NCI-H2107 (cell line): Measurements from ENCODE around the gene RALGPS1.
"Not testable (repeated sequence)": the region's sequence is repeated elsewhere in the genome, so short reads cannot be mapped to it uniquely, and the experiment has no call there.

Source experiments
- DNase-seq: peaks from one replicate; lab custom pipeline; 2025; lab: John Stamatoyannopoulos, UW

Gene RALGPS1

DNA sequence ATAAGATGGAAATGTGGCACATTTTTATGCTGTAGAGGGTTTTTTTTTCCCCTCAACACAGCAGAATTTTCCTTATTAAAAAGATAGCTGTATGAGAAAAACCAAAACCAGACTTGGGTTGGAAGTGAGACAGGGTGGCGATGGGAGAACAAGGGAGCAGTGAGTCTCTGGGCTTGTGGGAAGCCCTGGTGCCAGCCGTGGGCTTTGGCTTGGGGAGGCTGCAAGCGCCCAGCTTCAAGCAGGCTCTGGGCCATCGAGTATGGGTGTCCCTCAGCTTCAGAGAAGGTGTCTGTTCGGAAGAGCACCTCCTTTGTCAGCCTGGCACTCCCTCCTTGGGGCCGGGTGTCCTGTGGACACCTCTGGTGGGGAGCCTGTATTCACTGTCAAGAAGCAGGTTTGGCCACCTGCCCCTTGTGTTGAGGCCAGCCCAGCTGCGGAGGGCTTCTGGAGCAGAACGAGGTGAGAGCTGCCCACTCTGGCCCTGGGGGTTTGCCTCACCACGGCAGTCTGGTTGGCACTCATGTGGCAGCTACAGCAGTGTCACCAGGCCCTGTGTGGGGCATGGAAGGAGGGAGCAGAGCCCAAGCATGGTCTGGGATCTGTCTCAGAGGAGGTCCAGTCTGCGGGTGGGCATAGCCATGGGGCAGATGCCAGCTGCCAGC lies 245.5 kb downstream of the RALGPS1 start:
- no peak for DNase-seq

DNA sequence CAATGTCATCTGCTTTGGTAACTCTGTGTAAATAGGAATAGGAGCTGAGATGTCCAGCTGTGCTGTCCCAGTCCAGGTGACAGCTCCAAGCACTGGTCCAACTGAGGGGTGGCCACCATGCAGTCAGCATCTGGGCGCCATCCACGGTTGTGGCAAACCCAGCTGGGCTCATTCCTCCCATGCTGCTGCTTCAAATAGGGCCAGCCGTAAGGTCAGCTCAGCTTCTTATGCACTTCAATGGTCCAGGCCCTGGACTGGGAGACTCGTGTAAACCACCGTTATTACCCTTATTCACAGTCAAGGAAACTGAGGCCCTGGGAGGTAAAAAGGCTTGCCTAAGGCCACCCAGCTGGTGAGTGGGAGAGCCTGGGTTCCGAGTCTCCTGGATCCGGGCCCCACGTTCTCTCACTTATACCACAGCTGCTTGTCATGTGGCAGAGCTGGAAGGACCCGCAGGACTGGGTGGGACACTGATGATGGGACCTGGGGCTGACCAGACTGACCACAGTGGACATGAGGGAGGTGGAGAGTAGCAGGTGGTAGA lies 246.6 kb downstream of the RALGPS1 start:
- DNase-seq = no peak

DNA sequence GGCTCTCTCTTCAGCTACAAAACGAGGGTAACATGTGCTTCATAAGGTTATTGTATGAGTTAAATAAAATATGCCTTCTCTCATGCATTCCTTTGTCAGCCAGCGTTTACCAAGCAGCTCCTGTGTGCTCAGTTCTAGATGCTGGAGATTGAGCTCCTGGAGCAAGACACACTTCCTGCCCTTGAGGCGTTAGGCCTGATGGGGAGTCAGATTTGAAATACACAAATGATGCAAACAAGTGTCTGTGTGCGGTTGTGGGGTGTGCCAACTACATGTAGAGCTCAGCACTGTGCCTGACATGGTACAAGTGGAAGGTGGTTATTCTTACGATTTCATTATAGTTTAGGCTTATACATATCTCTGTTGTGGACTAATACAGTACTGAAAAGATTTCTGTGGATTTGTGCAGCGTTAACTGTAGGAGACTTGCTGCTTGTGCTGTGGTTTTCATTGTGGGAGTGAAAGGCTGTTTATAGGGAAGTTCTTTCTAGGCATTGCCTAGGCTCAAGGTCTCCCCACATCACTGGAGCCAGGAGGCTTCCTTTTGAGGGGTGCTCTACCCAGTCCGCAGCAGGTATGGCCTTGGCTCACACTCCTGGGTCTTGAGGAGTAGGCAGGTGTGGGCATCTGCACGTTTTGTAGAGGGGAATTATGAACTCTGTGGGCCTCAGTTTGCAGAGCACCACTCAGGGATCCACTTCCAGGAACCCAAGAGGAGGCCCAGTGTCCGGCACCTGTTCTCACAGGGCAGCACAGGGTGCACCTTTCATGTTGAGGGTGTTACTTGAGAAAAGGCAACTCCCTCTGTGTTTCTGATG lies 247.7 kb downstream of the RALGPS1 start:
- no peak for DNase-seq

DNA sequence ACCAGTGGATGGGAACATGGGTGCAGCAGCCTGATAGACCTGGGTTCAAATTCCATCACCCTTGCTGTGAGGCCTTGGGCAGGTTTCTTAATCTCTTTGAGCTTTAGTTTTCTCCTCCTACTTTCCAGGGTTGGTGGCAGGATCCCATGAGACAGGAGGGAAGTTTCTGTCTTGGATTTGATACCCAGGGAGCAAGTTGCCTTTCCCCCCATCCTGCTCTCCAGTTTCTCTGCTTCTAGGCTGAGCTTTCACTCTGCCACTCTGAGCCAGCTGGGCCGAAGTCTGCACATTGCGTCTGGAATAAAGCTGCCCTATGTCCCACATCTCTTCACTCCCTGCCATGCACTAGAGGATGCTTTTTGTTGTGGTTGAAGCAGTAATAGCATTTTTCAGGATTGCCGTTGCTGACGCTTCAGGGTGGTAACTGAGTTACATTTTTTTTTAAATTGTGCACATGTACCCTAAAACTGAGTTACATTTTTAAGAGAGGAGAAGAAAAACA lies 248.3 kb downstream of the RALGPS1 start:
- DNase-seq = no peak

DNA sequence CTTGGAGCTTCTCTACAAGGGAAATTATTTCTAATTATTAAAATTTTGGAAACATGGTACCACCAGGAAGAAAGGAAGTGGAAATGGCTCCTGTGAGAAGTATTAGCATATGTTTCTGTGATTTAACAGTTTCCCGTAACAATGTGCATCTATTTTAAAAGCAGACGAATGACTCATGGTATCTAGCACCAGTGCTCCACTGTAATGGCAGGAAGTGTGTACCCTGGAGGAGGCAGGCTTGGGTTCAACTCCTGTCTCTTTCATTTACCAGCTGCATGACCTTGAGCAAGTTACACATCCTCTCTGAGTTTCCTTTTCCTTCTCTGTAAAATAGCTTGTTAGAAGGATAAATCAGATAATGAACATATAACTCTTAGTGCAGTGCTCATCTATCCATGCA lies 248.8 kb downstream of the RALGPS1 start:
- DNase-seq = no peak

DNA sequence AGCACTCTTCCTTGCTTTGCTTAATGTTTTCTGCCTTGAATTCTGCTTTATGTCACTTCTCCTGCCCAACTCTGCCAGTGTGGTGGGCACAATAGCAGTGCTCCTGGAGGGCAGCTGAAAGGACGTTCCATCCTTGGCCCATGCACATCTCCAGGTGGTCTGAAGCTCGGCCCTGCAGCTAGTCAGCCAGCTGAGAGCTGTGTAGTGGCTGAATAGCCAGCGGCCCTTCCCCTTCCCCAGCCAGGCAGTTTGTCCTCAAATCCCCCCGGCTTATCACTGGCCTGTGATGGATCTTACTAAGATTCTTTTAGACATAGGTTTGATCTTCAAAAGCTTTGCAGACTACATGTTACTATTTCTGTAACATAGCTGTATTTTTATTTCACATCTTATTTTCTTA lies 250.5 kb downstream of the RALGPS1 start:
- DNase-seq = no peak

DNA sequence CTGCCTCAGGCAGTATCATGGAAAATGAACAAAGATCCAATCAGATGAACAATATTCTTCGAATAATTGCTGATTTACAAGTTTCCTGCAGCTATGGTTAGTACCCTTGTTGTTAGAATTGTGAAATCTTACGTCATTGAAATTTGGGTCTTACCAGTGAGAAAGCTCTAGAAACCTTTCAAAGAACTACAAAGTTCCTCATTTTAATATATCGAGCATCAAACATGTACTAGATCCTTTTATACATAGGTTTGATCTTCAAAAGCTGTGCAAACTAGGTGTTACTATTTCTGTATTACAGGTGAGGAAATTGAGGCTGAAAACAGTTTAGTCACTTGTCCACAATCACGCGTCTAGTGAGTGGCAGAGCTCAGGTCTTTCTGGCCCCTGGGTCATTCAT lies 251.5 kb downstream of the RALGPS1 start:
- DNase-seq = no peak

DNA sequence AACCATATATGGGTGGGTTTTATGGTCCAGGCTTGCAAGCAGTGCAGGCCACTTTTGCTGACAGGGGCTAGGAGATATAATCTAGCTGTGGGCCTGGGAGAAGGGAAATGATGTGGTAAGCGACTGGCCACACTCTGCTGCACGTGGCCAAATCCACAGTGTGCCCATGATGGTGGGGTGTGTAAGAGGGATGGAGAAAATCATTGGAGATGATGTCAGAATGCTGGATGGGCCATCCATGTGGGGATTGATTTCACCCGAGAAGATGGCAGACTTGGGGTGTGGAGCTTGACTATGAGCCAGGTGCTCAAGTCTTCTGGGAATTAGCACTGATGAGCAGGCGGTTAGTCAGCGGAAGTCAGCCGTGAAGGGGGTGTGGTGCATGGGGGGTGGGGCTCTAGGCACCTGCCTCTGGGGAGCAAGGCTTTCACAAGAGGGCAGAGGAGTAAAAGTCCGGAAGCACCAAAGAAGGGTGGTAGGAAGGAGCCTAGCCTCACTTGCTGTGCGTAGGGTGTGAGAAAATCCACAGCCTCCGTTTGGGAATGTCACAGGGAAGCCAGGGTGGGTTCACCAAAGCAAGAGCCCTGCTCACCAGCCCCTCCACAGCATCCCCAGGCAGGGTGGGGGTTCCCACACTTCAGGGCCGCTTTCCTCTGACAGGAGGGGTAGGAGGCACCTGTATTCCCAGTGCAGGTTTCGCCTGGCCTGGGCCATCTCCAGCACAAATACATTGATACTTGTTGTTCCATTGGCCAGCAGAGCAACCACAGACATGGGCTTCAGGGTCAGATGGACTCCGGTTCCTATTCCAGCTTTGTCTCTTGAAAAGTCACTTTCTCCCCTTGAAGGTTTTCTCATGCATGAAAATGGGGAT lies 252.3 kb downstream of the RALGPS1 start:
- peak; percentile 51 for DNase-seq

DNA sequence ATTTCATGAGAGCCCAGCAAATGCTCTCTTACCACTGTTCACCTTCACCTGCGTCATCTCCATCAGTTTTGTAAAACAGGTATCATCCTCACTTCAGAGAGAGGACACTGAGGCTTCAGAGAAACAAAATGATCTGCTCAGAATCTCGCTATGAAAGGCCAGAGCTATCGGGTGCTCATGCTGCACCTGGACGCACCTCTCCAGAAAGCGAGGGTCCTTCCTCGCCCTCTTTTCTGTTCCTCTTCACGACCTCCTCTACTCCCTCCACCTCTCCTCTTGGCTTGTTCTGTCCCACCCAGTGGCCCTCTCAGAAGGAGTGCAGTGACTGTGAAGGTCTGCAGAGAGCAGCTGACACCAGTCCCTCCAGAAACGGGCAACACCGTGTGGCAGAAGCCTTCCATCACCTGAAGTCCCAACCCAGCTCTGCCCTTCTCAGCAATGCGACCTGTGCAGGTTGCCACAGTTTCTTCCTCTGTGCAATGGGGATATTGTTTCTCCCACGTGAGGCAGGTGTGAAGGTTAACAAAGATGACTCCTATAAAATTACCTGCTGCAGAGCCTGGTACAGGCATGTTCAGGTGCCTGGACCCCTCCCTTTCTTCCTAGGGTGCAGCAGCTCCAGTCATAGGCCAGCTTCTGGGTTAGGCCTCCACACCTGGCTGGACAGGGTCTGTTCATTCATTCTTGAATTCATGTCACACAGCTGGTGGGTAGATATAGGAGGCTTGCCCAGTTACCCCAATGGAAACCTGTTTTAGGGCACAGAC lies 253.2 kb downstream of the RALGPS1 start:
- no peak for DNase-seq

DNA sequence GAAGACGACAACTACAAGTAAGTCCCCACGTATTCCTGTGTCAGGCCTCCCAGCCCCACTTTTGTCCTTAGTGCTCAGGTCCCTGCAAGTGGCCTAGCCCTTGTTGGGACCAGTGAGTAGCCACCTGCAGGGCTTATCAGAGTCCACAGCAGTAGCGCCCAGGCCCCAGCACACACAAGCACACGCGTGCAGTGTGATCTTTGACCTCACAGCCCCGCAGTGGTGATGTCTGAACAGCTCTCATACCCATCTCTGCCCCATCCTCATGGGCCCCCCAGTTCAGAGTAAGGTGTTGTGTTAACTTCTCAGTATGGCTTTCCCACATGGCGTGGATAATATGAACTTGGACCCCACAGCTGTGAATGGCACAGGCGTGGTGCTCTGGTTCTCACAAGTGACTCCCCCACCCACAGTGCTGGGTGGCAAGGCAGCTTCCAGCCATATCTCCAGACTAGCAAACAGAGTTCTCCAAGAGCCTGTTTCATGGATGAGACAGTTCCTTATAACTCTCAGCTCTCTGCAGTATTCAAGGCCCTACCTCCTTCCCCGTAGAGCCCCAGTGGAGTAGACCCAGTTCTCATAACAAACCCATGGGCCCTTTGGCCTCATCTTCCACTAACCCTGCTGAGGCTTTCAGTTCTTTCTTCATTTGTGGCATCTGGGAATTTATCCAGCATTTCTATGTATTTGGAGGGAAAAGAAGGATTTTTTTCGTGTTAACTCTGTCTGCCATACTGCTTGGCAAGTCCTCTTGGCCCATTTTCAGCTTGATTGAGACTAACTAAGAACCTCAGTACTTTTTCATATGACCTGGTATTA lies 254.4 kb downstream of the RALGPS1 start:
- DNase-seq = no peak

DNA sequence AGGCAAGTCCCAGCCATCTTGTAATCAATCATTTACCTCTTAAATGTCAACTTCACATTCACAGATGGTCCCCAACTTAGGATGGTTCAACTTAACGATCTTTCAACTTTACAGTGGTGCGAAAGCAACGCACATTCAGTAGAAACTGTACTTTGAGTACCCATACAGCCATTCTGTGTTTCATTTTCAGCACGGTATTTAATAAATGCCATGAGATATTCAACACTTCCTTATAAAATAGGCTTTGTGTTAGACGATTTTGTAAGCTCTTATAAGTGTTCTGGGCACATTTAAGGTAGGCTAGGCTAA lies 254.9 kb downstream of the RALGPS1 start:
- no peak for DNase-seq

DNA sequence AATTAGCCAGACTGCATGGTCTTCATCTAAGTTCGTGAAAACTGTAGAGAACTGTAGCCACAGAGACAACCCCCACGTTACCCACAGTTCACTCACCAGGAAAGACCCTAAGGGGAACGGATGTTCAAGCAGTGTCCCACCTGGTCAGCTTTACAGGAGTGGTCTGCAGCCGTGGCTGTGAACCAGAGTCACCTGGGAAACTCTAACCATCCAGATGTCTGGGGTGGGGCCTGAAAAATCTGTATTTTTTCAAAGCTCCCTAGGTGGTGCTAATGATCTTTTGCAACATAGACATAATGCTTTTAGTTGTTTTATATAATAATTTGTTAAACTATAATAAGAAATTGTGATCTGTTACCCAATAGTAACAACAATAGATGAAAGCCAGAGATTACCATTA lies 255.5 kb downstream of the RALGPS1 start:
- no peak for DNase-seq

DNA sequence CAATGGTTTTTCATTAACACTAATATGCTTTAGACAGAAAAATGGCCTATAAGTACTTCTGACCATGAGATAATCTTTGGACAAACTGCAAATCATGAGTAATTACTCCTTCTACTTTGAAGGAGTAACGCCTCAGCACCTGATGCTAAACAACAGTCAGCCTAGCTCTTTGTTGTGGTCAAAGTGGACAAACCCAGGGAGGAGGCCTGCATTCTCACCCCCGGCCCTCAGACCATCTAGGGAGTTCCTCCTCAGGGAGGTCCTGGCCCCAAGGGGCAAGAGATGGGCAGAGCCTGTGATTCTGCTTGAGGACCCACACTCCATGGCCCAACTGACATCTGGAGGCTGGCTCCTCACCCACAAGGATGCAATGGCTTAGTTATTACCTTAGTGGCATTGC lies 256.1 kb downstream of the RALGPS1 start:
- DNase-seq = no peak

DNA sequence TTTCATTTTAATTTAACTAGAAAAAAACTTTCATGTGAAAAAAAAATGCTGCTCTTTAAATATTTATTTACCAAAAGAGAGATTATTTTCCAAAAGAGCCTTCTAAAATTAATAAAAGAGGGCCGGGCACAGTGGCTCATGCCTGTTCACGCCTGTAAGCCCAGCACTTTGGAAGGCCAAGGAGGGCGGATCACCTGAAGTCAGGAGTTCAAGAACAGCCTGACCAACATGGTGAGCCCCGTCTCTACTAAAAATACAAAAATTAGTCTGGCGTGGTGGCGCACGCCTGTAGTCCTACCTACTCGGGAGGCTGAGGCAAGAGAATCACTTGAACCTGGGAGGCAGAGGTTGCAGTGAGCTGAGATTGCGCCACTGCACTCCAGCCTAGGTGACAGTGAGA lies 256.8 kb downstream of the RALGPS1 start:
- DNase-seq = not testable (repeated sequence)

DNA sequence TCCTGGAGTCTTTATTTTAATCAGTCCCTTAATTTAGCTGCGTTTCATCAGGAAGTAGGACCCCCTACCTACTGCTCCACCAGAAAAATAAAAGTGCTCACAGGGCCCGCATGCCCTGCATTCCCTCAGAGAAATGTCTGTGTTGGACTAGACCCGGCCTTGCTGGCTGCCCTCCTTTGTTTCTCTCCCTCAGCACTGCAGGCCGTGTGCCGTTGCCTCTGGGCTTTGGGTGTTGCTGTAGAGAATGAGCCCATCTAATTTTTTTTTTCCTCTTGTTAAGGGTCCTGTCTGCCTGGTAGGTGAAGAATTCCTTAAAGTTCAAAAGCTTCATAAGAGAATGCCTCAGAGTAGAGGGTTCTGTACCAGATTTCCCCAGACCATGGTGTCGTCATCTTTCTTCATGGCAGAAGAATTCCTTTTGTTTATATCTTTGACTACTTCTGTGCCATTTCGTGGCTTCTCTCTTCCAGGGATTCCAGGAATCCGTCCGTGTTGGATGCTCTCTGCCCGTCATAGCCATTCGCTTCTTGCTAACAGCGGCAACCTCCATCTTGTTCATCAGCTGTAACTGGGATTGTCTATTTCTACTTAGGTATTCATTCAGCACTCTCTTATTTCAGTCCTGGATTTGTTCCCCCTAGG lies 257.6 kb downstream of the RALGPS1 start:
- DNase-seq = no peak

DNA sequence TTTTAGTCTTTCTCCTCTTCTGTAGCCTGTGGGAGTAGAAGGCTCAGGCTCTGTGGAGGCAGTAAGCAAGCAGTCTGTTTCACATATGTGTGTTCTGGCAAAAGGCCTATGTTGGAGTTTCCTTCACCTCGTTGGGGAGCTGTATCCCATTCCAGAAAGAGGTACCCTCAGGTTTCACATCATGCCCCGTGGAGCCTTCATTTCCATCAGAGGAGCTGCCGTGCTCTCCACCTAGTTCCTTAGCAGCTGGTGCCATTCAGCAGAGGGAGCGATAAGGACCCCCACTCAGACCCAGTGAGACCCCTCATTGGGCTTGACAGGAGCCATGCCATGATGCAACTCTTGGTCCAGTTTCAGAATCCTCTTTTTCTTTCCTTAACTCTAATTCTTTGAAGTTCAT lies 258.5 kb downstream of the RALGPS1 start:
- no peak for DNase-seq

DNA sequence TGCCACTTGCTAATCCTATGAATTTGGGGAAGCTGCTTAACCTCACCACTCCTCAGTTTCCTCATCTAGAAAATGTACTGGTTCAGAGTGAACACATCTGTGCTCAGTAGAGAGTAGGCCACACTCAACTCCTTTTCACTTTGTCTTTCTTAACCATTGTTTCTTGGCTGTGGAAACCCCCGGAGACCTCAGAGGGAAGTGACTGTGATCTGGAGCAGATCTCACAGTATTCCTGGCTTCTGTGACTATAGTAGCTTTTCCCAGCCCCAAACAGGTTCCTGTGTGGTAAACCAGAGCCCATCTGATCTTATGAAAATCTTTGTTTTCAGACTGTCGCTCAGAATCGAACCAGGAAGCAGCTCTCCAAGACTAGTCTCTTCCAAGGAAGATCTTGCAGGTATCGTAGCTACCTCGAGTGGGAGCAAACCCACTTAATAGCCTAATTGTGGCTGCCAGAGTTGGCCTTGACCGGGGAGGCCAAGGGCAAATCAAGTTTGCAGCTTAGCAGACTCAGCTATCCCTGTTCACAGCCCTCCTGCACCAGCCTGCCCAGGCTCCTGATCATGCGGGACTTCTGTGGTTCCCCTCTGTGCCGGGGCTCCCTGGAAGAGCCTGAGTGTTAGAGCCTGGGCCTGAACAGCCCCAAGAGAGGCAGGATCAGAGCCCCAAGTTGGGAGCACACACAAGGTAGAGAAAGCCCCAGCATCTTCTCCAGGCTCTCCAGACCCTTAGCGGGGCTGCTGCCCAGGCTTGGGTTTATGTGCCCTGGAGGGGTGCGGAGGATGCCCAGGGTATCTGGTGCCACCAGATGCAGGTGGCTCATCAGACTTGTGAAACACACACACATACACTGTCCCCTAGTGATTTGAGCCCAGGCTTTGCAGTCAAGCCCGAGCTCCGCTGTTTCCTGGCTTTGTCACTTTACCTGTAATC lies 260.1 kb downstream of the RALGPS1 start:
- DNase-seq = no peak

DNA sequence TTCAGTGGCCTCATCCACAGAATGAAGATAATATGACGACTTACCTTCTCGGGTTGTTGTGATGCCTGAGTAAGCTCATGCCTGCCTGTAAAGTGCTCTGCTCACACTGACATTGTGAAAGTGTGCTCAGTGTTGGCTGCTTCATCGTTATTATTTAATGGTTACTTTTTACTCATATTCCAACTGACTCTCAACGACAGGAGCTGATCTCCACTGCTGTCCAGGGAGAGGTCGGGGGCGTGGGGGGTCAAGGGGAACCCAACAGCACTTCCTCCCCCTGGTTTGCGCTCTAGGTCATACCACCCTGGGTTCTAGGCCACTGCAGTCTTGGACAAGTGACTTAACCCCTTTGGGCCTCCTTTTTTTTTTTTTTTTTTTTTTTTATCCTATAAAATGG lies 260.7 kb downstream of the RALGPS1 start:
- DNase-seq = no peak

DNA sequence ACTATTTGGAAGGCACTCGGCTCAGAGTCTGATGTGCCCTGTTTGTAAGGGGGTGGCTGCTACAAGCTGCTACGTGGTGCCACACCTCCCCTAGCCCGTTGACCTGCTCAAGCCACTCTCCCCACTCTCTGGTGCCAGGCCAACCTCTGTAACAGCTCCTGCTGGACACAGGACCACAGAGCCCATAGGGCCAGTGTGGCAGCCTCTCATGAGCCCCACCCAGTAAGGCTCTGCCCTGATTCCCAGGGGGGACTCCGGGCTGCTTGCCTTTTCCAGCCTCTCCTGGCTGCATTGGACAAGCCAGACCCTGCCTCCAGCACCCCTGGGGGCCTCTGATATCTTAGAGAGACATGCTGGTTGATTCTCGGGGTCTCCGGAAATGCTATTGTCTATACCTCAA lies 261.2 kb downstream of the RALGPS1 start:
- no peak for DNase-seq
